ENCODE results near the gene ZGPAT. TPM values are rescaled to one million over a fixed set of nuclear protein-coding genes. Genes with fewer than 3 reads are reported as not detected.

The ZGPAT gene
- polyA plus RNA-seq, 1 donor, result 17.8 TPM

DNA sequence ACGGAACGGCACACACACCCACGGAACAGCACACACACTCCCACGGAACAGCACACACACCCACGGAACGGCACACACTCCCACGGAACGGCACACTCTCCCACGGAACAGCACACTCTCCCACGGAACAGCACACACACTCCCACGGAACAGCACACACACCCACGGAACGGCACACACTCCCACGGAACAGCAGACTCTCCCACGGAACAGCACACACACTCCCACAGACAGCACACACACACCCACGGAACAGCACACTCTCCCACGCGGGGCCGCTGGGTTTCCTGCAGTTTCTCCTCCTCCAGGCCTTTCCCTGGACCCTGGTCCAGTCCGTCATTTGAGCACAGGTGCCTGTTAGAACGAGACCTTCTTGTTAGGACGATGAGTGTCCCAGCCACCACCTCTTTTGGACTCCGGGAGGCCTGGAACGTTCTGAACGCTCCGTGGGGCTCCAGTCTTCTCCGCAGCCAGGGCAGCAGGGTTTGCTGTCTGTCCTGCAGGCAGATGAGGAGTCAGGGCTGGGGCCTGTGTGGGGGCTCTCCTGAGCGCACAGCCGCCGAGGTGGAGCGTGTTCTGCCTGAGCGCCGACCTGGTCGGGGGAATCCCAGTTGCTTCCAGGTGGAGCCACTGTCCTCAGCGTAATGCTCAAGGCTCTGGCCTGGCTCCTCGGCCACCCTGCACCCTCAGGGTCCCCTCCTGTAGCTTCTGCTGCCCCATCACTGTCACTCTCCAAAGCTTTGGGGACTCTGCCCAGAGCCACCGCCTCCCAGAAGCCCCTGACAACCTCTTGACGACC is 29.0 kb upstream of the ZGPAT start:
- no peak for DNase-seq

DNA sequence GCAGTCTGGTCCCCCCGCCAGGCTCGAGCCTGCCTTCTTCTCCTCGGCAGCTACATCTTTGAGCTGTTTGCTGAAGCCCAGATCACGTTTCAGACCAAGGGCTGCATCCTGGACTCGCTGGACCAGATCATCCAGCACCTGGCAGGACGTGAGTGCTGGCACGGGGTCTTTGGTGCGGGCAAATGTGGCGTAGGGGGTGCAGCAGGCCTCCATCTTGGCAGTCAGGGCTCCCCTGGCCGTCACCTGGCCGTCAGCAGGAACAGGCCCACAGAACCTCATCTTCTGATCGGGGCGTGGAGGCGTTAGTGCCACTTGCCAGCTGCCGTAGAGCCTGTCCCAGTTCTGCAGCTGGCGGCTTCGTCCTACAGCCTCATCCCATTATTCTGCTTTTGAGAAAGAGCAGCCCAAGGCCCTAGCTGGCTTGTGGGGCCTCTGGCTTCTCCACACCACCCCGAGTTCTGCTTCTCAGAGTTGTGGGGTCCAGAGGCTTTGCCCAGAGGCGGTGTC is 28.0 kb upstream of the ZGPAT start:
- no peak for DNase-seq

DNA sequence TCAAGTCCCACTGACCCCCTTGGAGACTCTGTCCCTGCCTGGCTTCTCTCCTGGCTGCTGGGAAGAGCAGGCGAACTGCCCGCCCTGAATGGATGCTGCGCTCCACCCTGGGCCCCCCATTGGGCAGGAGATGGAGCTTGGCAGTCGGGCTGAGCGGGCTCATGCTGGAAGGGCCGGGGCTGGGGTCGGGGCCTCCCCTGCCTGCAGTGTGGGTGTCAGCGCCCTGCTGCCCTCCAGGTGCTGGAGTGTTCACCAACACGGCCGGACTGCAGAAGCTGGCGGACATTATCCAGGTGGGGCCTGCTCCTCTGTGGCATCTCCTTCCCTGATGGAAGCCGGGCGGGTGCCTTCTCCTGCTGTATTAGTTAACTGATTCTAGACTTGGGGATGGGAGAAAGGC is 27.4 kb upstream of the ZGPAT start:
- no peak for DNase-seq

DNA sequence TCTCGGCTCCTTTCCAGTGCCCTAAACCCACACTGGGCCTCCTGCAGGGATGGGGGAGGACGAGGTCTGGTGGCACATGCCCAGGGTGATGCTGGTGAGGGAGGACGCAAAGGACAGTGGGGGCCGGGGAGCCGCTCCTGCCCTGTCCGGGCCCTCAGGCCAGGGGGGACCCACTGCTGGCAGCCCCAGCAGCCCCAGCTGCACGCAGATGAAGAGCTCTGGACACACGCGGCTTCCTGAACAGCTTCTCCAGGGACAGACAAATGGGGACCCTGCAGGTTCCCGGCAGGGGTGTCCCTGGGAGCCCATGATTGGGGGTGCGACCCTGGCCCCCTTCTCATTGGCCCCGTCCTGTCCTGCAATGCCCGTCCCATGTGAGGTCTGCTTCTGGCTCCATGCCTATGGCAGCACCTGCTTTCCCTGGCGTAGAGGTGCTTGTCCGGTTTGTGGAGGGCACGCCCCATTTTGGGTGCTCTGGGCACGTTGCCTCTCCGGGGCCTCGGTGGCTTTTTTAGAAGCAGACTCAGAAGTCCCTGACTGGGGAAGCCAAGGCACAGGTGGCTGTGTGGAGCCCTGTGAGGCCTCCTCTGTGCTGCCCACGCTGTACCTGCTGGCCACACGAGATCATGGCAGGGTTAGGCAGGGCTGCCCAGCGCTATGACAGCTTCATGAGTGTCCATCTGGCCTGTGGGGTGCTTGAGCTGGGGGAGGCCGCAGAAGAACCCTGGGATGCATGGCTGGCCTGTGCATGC is 26.8 kb upstream of the ZGPAT start:
- no peak for DNase-seq

DNA sequence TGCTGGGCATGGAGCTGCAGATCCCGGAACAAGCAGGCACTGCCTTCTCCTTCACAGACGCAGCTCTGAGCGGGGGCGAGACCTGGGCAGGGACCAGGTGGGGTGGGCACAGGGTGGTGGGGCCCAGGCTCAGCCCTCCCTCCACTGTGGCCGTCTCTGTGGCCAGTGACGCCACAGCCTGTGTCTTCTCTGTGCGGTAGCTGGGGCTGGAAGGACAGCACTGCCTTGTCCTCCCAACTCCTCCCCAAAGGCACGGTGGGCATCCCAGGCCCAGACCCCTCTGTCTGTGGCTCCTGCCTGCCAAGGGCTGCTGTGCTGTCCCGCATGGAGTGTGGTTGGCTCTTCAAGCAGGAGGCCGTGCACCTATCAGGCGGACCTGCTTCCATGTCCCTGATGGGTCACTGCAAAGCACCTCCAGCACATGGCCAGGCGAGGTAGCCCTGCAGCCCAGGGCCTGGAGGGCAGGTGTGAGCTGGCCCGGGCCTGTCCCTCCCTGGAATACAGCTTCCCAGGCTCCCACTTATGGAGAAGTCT is 26.2 kb upstream of the ZGPAT start:
- DNase-seq, result no peak

DNA sequence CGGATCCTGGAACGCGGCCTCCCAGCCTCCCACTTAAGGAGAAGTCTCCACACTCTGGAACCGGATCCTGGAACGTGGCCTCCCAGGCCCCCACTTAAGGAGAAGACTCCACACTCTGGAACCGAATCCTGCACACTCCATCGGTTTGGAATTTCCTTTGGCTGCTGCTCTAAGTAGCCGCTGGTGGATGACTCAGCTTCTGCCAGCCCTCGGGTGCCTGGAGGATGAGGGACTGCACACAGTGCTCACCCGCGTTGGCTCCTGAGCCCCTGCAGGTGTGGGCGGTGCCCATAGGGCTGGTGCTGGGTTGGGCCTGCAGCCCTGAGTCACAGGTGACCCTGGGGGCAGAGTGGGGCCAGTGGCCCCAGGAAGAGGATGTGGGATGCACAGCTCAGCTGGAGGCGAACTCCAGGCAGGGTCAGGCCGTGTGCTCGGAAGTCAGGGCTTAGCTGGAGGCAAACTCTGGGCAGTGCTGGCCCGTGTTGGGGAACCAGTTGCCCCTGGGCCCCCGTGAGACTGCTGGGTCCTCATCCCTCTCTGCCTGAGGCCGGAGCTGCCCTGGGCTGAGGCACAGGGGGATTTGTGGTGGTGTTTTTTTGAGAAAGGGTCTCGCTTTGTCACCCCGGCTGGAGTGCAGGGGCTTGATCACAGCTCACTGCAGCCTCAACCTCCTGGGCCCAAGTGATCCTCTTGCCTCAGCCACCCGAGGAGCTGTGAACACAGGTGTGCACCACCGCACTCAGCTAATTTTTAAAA is 25.3 kb upstream of the ZGPAT start:
- no peak for DNase-seq

DNA sequence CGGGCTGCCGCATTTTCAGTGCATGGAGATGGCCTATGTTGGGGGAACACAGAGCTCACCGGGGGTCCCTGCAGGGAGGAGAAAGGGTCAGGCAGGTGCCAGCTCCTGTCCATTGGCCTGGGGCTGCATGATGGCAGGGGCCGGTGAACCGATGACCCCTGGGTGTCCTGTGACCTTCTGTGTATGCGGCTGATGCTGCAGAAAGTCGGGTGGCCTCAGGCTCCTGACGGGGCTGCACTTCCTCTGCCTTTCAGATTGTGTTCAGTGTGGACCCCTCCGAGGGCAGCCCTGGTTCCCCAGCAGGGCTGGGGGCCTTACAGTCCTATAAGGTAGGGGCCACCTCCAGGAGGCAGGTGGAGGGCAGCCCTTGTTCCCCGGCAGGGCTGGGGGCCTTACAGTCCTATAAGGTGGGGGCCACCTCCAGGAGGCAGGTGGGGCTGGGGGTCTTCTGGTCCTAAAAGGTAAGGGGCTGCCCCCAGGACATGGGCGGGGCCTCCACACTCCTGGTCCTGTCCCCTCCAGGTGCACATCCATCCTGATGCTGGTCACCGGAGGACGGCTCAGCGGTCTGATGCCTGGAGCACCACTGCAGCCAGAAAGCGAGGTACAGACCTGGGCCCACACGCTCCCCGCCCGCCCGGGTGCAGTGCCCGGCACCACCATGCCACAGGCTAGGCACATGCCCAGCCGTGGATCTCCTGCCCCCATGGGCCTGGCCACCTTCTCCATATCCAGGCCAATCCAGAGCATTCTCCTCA is 22.4 kb upstream of the ZGPAT start:
- no peak for DNase-seq

DNA sequence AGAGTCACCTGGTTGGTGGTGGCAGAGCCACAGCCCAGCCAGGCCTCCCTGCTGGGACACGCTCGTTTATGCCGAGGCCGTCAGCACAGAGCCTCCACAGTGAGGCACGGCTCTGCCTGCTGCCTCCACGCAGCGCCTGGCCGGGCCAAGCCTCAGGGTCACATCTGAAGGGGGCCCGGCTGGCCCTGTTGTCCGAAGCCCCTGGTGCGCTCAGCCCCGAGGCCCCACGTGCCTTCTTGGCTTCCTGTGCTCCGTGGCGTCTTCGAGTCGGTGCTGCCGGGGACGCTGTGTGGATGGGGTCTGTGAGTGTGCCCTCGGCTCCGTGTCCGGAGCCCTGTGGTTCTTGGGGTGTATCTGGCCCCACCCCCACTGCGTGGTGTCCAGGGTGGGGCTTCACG is 21.7 kb upstream of the ZGPAT start:
- no peak for DNase-seq

DNA sequence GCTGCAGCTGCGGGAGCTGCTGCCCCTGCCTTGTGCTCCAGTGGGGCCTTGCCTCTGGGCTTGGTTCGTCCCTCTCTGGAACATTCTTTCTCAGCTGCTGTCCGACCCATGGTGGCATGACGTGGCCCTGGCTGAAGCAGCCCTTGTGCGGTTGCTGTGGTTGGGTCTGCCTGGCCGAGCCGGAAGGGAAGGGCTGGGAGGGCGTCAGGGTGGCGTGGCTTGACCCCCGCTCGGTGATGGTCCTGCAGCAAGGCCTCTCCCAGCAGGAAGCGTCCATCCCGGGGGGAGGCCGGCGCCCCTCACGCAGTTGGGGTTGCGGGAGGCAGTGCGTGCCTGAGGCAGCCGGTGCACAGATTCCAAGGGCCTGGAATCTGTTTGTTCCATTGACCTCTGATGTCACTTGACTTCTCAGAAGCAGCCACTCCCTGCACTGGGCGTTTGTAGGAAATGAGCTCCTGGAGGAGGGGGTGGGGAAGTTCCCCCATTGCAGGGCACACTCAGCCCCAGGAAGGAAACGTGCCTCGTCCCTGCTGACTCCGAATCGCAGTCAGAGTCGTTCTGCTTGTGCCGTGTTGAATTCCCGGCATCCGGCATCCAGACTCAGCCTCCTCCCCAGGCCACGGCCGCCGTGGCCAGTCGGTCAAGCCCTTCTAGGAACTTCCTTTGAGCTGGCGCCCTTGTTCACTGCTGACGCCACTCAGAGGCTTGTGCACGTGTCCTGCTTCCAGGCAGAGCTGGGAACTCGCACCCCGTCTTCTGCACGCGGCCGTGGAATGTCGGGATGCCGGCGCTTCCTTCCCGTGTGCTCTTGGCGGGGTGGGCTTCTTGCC is 21.1 kb upstream of the ZGPAT start:
- DNase-seq, result no peak

DNA sequence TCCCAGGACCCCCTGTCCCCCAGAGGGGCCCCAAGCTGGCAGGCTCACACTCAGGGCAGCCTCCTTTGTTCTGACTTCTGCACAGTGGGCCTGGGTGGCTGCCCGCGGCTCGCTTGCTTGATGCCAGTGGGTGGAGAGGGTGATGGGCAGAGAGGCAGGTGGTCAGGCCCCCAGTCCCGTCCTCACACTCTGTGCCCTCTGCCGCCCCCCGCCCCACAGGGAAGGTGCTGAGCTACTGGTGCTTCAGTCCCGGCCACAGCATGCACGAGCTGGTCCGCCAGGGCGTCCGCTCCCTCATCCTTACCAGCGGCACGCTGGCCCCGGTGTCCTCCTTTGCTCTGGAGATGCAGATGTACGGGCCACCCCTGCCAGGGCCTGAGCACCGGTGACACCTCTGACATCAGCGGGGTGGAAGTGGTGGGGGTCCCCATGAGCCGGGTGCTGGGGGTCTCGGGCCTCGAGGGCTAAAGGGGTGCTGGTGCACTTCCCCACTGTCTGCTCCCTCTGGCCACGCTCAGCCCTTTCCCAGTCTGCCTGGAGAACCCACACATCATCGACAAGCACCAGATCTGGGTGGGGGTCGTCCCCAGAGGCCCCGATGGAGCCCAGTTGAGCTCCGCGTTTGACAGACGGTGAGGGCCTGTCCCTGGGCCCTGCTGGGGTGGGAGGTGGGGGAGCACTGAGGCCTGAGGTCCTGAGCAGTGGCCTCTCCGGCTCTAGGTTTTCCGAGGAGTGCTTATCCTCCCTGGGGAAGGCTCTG is 20.2 kb upstream of the ZGPAT start:
- DNase-seq, result no peak

DNA sequence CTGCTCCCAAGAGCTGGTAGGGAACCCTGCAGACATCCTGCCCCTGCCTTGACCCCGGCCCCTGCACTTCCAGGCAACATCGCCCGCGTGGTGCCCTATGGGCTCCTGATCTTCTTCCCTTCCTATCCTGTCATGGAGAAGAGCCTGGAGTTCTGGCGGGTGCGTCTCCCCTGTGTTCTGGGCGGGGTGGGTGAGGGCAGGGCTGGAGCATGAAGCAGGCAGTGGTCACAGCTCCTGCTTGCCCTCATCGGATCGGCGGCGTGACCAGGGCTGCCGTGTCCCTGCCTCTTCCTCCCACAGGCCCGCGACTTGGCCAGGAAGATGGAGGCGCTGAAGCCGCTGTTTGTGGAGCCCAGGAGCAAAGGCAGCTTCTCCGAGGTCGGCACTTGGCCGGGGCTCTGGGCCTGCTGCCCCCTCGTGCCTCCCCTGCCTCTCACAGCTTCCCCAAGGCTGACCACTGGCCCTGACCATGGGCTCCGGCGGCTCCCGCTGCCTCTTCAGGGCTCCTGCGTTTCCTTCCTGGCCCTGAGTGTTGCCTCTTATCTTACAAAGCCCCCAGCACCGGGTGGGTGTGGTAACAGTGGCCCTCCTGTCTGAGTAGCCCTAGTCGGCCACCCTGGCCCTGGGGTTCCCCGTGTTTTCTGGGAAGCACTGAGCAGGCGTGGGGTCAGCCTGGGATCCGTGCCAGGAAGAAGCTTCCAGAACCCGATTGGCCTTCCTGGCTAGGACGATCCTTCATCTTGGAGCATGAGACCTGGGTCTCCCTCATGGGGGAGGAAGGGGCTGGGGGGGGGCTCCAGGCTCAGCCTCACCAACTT is 19.4 kb upstream of the ZGPAT start:
- DNase-seq, result no peak

DNA sequence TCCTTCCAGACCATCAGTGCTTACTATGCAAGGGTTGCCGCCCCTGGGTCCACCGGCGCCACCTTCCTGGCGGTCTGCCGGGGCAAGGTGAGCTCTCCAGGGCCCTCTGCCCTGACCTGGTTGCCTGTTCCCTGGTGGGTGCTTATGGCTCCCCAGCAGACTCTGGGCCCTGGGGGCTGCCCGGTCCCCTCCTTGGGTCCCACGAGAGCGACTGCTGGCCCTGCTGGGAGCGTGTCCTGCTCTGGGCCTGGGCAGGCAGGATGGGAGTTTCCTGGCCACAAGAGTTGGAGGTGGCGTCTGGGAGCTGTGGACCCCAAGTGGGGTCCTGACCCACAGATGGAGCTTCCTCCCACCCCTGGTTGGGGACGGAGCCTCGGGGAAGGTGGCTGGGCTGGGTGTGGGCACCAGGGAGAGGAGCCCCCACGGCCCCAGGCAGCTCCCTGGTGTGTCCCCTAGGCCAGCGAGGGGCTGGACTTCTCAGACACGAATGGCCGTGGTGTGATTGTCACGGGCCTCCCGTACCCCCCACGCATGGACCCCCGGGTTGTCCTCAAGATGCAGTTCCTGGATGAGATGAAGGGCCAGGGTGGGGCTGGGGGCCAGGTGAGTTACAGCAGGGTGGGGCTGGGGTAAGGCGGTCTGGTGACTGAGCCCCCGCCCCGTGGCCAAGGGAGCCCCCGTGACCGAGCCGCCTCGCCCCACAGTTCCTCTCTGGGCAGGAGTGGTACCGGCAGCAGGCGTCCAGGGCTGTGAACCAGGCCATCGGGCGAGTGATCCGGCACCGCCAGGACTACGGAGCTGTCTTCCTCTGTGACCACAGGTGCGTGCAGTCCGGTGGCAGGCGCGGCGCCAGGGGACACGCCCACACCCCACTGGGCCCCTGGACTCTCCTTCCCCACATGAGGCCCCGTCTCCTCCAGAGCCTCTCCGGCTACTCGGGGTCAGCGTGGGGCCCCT is 18.5 kb upstream of the ZGPAT start:
- no peak for DNase-seq

DNA sequence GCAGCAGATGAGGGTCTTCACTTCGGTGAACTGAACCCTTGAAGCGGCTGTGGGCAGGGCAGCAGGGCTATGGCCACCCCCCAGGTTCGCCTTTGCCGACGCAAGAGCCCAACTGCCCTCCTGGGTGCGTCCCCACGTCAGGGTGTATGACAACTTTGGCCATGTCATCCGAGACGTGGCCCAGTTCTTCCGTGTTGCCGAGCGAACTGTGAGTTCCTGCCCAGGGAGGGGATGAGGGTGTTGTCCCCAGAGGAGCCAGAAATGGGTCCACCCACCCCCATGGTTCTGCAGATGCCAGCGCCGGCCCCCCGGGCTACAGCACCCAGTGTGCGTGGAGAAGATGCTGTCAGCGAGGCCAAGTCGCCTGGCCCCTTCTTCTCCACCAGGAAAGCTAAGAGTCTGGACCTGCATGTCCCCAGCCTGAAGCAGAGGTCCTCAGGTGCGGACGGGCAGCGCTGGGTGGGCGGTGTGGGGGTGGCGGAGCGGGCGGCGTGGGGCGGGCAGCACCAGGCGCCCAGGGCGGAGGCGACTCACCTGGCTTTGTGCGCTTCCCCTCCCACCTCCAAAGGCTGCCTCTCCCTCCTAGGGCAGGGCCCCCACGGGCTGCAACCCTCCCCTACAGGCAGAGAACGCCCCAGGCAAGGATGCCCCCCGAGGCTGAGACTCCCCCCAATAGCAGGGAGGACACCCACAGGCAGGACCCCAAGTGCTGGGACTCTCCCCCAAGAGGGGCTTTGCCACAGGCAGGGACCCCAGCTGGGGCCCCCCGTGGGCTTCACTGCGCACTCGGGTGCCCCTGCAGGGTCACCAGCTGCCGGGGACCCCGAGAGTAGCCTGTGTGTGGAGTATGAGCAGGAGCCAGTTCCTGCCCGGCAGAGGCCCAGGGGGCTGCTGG is 17.6 kb upstream of the ZGPAT start:
- no peak for DNase-seq

DNA sequence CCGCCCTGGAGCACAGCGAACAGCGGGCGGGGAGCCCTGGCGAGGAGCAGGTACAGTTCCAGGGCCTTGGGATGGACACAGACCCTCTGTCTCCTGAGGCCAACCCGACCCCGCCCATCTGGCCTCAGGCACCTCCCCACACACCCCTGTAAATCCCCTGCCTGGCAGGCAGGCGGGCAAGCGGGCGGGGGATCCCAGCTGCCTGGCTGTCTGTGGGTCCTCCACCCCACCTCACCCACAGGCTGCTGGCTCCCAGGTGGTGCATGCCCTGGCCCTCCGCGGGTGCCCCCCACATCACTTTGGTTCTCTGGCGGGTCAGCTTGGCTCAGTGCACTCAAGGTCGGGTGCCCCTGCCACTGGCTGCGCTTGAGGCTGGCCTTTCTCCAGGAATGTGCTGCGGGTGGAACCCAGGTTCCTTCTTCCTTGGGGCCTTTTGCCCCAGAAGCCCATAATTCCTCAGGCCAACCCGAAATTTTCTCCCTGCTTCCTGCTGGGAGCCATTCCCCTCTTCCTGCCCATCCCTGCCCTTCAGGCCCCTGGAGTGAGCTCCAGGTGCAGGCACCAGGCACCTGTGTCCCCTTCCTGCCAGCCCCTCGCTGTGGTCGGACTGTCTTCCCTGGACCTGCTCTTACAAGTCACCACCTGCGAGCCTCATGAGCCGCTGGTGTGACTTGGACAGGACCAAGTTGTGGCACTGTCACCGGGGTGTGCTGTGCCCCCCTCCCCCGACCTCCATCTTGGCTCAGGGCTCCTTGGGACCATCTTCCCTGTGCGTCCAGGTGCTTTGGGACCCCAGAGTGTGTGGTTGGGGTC is 16.7 kb upstream of the ZGPAT start:
- DNase-seq, result no peak

DNA sequence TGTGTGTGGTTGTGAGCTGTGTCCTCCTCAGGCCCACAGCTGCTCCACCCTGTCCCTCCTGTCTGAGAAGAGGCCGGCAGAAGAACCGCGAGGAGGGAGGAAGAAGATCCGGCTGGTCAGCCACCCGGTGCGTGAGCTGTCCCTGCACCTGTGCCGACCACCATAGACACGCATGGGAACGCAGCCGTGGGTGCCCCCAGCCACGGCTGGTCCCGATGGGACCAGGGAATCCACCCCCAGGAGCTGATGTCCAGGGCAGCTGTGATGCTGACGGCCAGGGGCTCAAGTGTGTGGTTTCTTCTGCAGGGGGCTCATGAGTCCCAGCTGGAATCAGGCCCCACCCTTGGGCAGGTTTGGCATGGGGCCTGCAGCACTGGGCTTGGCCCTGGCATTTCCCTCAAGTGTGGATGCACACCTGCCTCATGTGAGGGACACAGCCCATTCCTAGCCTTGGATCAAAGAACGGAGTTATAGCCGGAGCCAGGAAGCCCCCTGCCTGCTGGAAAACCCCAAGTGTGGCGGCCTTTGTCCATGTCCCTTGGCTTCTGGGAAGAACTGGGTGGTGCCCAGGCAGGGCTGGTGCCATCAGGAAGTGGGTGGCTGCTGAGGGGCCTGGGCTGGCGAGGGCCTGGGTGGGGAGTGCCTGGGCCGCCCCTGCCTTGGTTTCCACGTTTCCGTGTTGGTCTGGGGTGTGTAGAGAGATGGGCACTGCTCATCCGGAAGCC is 16.0 kb upstream of the ZGPAT start:
- DNase-seq, result no peak

Data from left kidney (tissue), 2 donors.